CD4-positive, alpha-beta T cell (primary cell): ENCODE results near the gene ERC2. TPM values are rescaled to one million over a fixed set of nuclear protein-coding genes. Genes with fewer than 3 reads are reported as not detected.

ENCODE experiments used
- ATAC-seq: fragments of 200-7000 bp; cut with Tn5 transposase; one replicate; pipeline ENCODE4 v1.10.0; 2022; ENCODE audit warnings: mild to moderate bottlenecking; ENCODE audit not compliant: poor library complexity
- CTCF ChIA-PET: fragments of 350-600 bp; sonication (Branson Sonifier 250); formaldehyde crosslinking; loops from one replicate; lab custom pipeline; 2021; ENCODE audit warnings: antibody characterized with exemption, inconsistent platforms; lab: Charles Lee
- POLR2A ChIA-PET: fragments of 350-600 bp; sonication (Branson Sonifier 250); formaldehyde crosslinking; loops from one replicate; lab custom pipeline; 2021; ENCODE audit warnings: antibody characterized with exemption, inconsistent platforms; lab: Charles Lee
- DNase-seq, 14 experiments: peaks; one replicate each; pipeline ENCODE4 v3.0.0-alpha.2; 2013 to 2020; ENCODE audit warnings: mixed read lengths in 2 of 14
- H3K27ac ChIP-seq, 2 donors: one replicate each; pipeline versions ENCODE4 v1.5.1 to v1.7.0; 2013; ENCODE audit warnings: low read length in 2 of 2, low read depth in 1 of 2, mild to moderate bottlenecking in 1 of 2
- H3K27me3 ChIP-seq, 2 experiments: 1 replicate in 1 of 2; 2 replicates in 1 of 2; pipeline versions ENCODE4 v1.6.1 to v1.7.0; 2013; ENCODE audit warnings: low read length in 2 of 2, control low read depth in 1 of 2, mild to moderate bottlenecking in 1 of 2, moderate library complexity in 1 of 2; ENCODE audit not compliant: insufficient read depth in 2 of 2, control insufficient read depth in 1 of 2
- H3K36me3 ChIP-seq: one replicate; pipeline ENCODE4 v1.6.1; 2013; ENCODE audit warnings: low read length, control low read depth; ENCODE audit not compliant: insufficient read depth
- H3K4me1 ChIP-seq: one replicate; pipeline ENCODE4 v1.6.1; 2013; ENCODE audit warnings: low read length, control low read depth; ENCODE audit not compliant: insufficient read depth
- H3K4me3 ChIP-seq: one replicate; pipeline ENCODE4 v1.5.1; 2013; ENCODE audit warnings: mild to moderate bottlenecking, low read length, moderate library complexity
- H3K9me3 ChIP-seq, 2 experiments: 1 replicate in 1 of 2; 2 replicates in 1 of 2; pipeline versions ENCODE4 v1.6.1 to v1.7.0; 2013; ENCODE audit warnings: low read length in 2 of 2, mild to moderate bottlenecking in 2 of 2, control low read depth in 1 of 2, moderate library complexity in 1 of 2; ENCODE audit not compliant: control insufficient read depth in 1 of 2, insufficient read depth in 1 of 2
- H3K27ac Mint-ChIP-seq: one replicate; pipeline ENCODE4 v1.8.0; 2020; ENCODE audit warnings: mixed read lengths
- H3K27me3 Mint-ChIP-seq: one replicate; pipeline ENCODE4 v1.8.0; 2021; ENCODE audit warnings: mixed read lengths
- H3K36me3 Mint-ChIP-seq: one replicate; pipeline ENCODE4 v1.8.0; 2021; ENCODE audit warnings: low read depth, mixed read lengths
- H3K4me1 Mint-ChIP-seq: one replicate; pipeline ENCODE4 v1.8.0; 2021; ENCODE audit warnings: low read depth, mixed read lengths
- H3K4me3 Mint-ChIP-seq: one replicate; pipeline ENCODE4 v1.8.0; 2020; ENCODE audit warnings: mild to moderate bottlenecking, mixed read lengths
- H3K9me3 Mint-ChIP-seq: one replicate; pipeline ENCODE4 v1.8.0; 2020; ENCODE audit warnings: mixed read lengths
- CTCF ChIP-seq: fragments of 200-600 bp; IDR thresholded peaks from one replicate; pipeline ENCODE4 v1.8.0; 2022; ENCODE audit warnings: antibody characterized with exemption, mild to moderate bottlenecking
- intact Hi-C, 2 experiments: fragments of 100-400 bp; cut with DNase I in 1 of 2; cut with micrococcal nuclease in 1 of 2; formaldehyde crosslinking; loops; one replicate each; pipeline versions ENCODE4 v1.15.1 to v1.9.0; 2023 to 2025; cut with DNase I, micrococcal nuclease
- total RNA-seq, 174 experiments: library from RNA in 2 of 174; stranded (reverse) in 2 of 174; gene quantifications; one replicate each; pipeline ENCODE4 v1.2.3 and lab custom pipeline; 2021 to 2026

ERC2 gene
- total RNA-seq, 2 experiments from 2014 or later = not detected

DNA sequence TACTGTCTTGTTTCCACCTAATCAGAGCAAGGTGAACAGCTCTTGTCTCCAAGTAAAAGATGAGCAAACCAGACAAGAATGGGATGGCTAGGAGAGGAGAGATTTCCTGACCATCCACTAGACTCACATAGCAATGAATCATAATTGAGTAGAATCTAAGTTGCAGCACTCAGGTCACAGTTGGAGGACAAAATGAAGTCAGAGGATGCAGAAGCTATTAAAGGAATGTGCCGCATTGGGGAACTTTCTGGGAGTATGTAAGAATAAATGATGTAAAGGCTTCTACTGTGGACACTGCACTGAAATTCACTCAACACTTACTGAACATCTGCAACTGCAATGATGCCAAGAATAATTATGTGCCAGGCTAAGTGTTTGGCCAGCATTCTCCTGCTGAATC lies 763.7 kb downstream of the ERC2 start:
- CTCF ChIA-PET = no interaction called here
- H3K27me3 Mint-ChIP-seq = no peaks in the 10 kb centered on the region

DNA sequence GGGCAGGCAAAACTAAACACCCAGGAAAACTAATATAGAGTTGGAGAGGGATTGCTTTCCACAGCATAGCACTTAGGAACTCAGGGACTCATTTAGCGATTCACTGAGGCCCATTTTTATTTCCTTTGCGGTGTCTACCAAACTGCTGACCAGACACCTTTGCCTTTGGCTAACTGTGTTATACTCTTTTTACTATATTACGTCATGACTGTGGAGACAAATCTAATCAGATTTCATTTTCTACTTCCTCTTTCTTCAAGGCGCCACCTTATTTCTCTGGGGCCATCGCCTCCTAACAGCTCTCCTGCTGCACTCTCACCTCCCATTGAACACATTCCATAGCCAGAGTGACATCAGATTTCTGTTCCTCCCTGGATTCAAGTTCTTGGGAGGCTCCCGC lies 765.4 kb downstream of the ERC2 start:
- Histone ChIP-seq H3K4me3 (no peak overlapping the region), H3K4me1 (no peaks in the 10 kb centered on the region), H3K36me3 (no peaks in the 10 kb centered on the region), H3K27me3 (no peaks in the 10 kb centered on the region), H3K9me3 (peaks cover 0 to 5% of the 10 kb centered on the region in 2 experiments), H3K27ac (no peak overlapping the region)
- ChIA-PET POLR2A (no interaction called here), CTCF (no interaction called here)
- ATAC-seq = no peak
- intact Hi-C loops = no loop called here
- H3K36me3 Mint-ChIP-seq = no peaks in the 10 kb centered on the region
- DNase-seq = no peak
- no peaks in the 10 kb centered on the region for H3K27me3 Mint-ChIP-seq
- no peak overlapping the region for H3K27ac Mint-ChIP-seq
- H3K9me3 Mint-ChIP-seq = no peaks in the 10 kb centered on the region
- no peak for TF ChIP-seq CTCF
- H3K4me1 Mint-ChIP-seq = no peaks in the 10 kb centered on the region
- H3K4me3 Mint-ChIP-seq = no peak overlapping the region

More for the DNA sequence above, 763.7 kb downstream of the ERC2 start:
- Mint-ChIP-seq H3K36me3 (no peaks in the 10 kb centered on the region), H3K4me1 (no peaks in the 10 kb centered on the region), H3K4me3 (no peak overlapping the region), H3K27ac (no peak overlapping the region), H3K9me3 (no peaks in the 10 kb centered on the region)
- no peaks in the 10 kb centered on the region for H3K36me3 ChIP-seq
- ATAC-seq (no peak), DNase-seq (no peak)
- no peaks in the 10 kb centered on the region for H3K4me1 ChIP-seq
- no peak overlapping the region for H3K27ac ChIP-seq
- no peak overlapping the region for H3K4me3 ChIP-seq
- H3K9me3 ChIP-seq = peaks cover 0 to 5% of the 10 kb centered on the region in 2 experiments
- POLR2A ChIA-PET = no interaction called here
- no peaks in the 10 kb centered on the region for H3K27me3 ChIP-seq
- no peak for TF ChIP-seq CTCF
- intact Hi-C loops = no loop called here

GRCh38 chr3:55701997-55702396 lies 766.3 kb downstream of the ERC2 start:
- DNase-seq = no peak

More at GRCh38 chr3:55701997-55702396, 766.3 kb downstream of the ERC2 start:
- no peaks in the 10 kb centered on the region for H3K4me1 ChIP-seq
- no peak for TF ChIP-seq CTCF
- intact Hi-C loops = no loop called here
- no peaks in the 10 kb centered on the region for H3K4me1 Mint-ChIP-seq
- no peaks in the 10 kb centered on the region for H3K36me3 ChIP-seq
- CTCF ChIA-PET = no interaction called here
- no peak overlapping the region for H3K4me3 Mint-ChIP-seq
- ATAC-seq = no peak
- H3K27ac ChIP-seq = no peak overlapping the region
- no peak overlapping the region for H3K27ac Mint-ChIP-seq
- no peaks in the 10 kb centered on the region for H3K27me3 ChIP-seq
- H3K36me3 Mint-ChIP-seq = no peaks in the 10 kb centered on the region
- H3K27me3 Mint-ChIP-seq = no peaks in the 10 kb centered on the region
- no peaks in the 10 kb centered on the region for H3K9me3 Mint-ChIP-seq
- H3K4me3 ChIP-seq = no peak overlapping the region
- H3K9me3 ChIP-seq = peaks cover 0 to 2% of the 10 kb centered on the region in 2 experiments
- POLR2A ChIA-PET = no interaction called here
